Neural progenitor cell (in vitro differentiated cells): ENCODE data around the gene INPP1.

Experiments
- EZH2 ChIP-seq: fragments of 200-600 bp; sonication (generic); IDR thresholded peaks from 2 replicates; pipeline ENCODE4 v1.6.1; 2017; ENCODE audit warnings: antibody characterized with exemption, mild to moderate bottlenecking, moderate library complexity
- EZH2phosphoT487 ChIP-seq: fragments of 200-600 bp; sonication (generic); IDR thresholded peaks from 2 replicates; pipeline ENCODE4 v1.6.1; 2017; ENCODE audit warnings: antibody characterized with exemption
- TF ChIP-seq, protein P1 (sequence below): fragments of 200-600 bp; sonication (generic); IDR thresholded peaks from 2 replicates; pipeline ENCODE4 v1.5.1; 2017; ENCODE audit warnings: antibody characterized with exemption, mild to moderate bottlenecking

DNA sequence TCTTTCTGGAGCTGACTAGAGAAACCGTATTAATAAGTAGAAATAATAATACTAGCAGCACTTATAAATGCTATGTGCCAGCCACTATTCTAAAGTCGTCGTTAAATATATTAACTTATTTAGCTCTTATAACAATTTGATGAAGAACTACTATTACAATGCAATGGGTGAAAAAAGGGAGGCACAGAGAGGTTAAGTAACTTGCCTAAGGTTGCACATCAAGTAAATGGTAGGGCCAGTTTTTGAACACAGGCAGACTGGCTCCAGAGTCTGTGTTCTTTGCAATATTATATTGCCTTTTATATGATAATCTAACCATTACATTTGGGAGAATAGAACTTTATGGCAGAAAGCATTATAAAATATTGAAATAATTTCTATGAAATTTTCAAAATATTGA is 17.6 kb downstream of the INPP1 start:
- TF ChIP-seq EZH2phosphoT487: no peak
- TF ChIP-seq, protein P1, sequence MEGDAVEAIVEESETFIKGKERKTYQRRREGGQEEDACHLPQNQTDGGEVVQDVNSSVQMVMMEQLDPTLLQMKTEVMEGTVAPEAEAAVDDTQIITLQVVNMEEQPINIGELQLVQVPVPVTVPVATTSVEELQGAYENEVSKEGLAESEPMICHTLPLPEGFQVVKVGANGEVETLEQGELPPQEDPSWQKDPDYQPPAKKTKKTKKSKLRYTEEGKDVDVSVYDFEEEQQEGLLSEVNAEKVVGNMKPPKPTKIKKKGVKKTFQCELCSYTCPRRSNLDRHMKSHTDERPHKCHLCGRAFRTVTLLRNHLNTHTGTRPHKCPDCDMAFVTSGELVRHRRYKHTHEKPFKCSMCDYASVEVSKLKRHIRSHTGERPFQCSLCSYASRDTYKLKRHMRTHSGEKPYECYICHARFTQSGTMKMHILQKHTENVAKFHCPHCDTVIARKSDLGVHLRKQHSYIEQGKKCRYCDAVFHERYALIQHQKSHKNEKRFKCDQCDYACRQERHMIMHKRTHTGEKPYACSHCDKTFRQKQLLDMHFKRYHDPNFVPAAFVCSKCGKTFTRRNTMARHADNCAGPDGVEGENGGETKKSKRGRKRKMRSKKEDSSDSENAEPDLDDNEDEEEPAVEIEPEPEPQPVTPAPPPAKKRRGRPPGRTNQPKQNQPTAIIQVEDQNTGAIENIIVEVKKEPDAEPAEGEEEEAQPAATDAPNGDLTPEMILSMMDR: no peak
- no peak for TF ChIP-seq EZH2
